ENCODE results near the gene RCN1.
"Not testable (repeated sequence)": the region's sequence is repeated elsewhere in the genome, so short reads cannot be mapped to it uniquely, and the experiment has no call there.

Gene RCN1

GRCh38 chr11:32118025-32118974 lies 27.4 kb downstream of the RCN1 start:
- H3K36me3 Mint-ChIP-seq: no peaks in the 10 kb centered on the region

GRCh38 chr11:32119139-32119538 lies 28.3 kb downstream of the RCN1 start:
- H3K27ac Mint-ChIP-seq, H3K9me3 Mint-ChIP-seq, H3K4me3 Mint-ChIP-seq, H3K4me1 Mint-ChIP-seq, H3K27me3 Mint-ChIP-seq, H3K36me3 Mint-ChIP-seq: not testable (repeated sequence)

More at GRCh38 chr11:32118025-32118974, 27.4 kb downstream of the RCN1 start:
- no peak overlapping the region for H3K4me3 Mint-ChIP-seq
- no peak overlapping the region for H3K27ac Mint-ChIP-seq
- H3K9me3 Mint-ChIP-seq: no peaks in the 10 kb centered on the region
- peaks cover 7% of the 10 kb centered on the region for H3K27me3 Mint-ChIP-seq
- H3K4me1 Mint-ChIP-seq: peaks cover 7% of the 10 kb centered on the region

GRCh38 chr11:32121012-32121411 lies 30.1 kb downstream of the RCN1 start:
- H3K36me3 Mint-ChIP-seq: no peaks in the 10 kb centered on the region
- H3K4me3 Mint-ChIP-seq: no peak overlapping the region
- no peaks in the 10 kb centered on the region for H3K9me3 Mint-ChIP-seq
- H3K27me3 Mint-ChIP-seq: peaks cover 15% of the 10 kb centered on the region
- no peak overlapping the region for H3K27ac Mint-ChIP-seq
- peaks cover 7% of the 10 kb centered on the region for H3K4me1 Mint-ChIP-seq

- Mint-ChIP-seq H3K9me3 (no peaks in the 10 kb centered on the region), H3K27me3 (peaks cover 17% of the 10 kb centered on the region), H3K27ac (no peak overlapping the region), H3K4me1 (peaks cover 7% of the 10 kb centered on the region), H3K36me3 (no peaks in the 10 kb centered on the region), H3K4me3 (no peak overlapping the region)
Observed at GRCh38 chr11:32122200-32122599, 31.3 kb downstream of the RCN1 start.

- Mint-ChIP-seq H3K4me3 (no peak overlapping the region), H3K27ac (no peak overlapping the region), H3K9me3 (peaks cover 6% of the 10 kb centered on the region), H3K36me3 (no peaks in the 10 kb centered on the region), H3K4me1 (no peaks in the 10 kb centered on the region), H3K27me3 (peaks cover 15% of the 10 kb centered on the region)
Observed at GRCh38 chr11:32131321-32131720, 40.4 kb downstream of the RCN1 start.

- Mint-ChIP-seq H3K27me3 (no peaks in the 10 kb centered on the region), H3K4me3 (no peak overlapping the region), H3K4me1 (no peaks in the 10 kb centered on the region), H3K9me3 (no peaks in the 10 kb centered on the region), H3K27ac (no peak overlapping the region), H3K36me3 (no peaks in the 10 kb centered on the region)
Observed at GRCh38 chr11:32136657-32137056, 45.8 kb downstream of the RCN1 start.

GRCh38 chr11:32137263-32137662 lies 46.4 kb downstream of the RCN1 start:
- H3K9me3 Mint-ChIP-seq: no peaks in the 10 kb centered on the region
- no peak overlapping the region for H3K27ac Mint-ChIP-seq
- no peak overlapping the region for H3K4me3 Mint-ChIP-seq
- H3K27me3 Mint-ChIP-seq: peaks cover 1% of the 10 kb centered on the region
- no peaks in the 10 kb centered on the region for H3K36me3 Mint-ChIP-seq
- no peaks in the 10 kb centered on the region for H3K4me1 Mint-ChIP-seq

- H3K4me1 Mint-ChIP-seq: no peaks in the 10 kb centered on the region
- no peaks in the 10 kb centered on the region for H3K9me3 Mint-ChIP-seq
- H3K27ac Mint-ChIP-seq: no peak overlapping the region
- H3K4me3 Mint-ChIP-seq: no peak overlapping the region
- peaks cover 1% of the 10 kb centered on the region for H3K27me3 Mint-ChIP-seq
- H3K36me3 Mint-ChIP-seq: no peaks in the 10 kb centered on the region
Observed at GRCh38 chr11:32137869-32138268, 47.0 kb downstream of the RCN1 start.

- Mint-ChIP-seq H3K9me3 (no peaks in the 10 kb centered on the region), H3K27ac (no peak overlapping the region), H3K4me1 (no peaks in the 10 kb centered on the region), H3K27me3 (peaks cover 3% of the 10 kb centered on the region), H3K4me3 (no peak overlapping the region), H3K36me3 (no peaks in the 10 kb centered on the region)
Observed at GRCh38 chr11:32138902-32139301, 48.0 kb downstream of the RCN1 start.

GRCh38 chr11:32139896-32140520 lies 49.1 kb downstream of the RCN1 start:
- Mint-ChIP-seq H3K27me3 (peaks cover 3% of the 10 kb centered on the region), H3K36me3 (no peaks in the 10 kb centered on the region), H3K4me1 (no peaks in the 10 kb centered on the region), H3K4me3 (no peak overlapping the region), H3K9me3 (no peaks in the 10 kb centered on the region), H3K27ac (no peak overlapping the region)

- H3K27ac Mint-ChIP-seq: no peak overlapping the region
Observed at GRCh38 chr11:32141745-32142546, 51.1 kb downstream of the RCN1 start.

GRCh38 chr11:32143378-32143777 lies 52.5 kb downstream of the RCN1 start:
- H3K36me3 Mint-ChIP-seq: no peaks in the 10 kb centered on the region
- no peak overlapping the region for H3K4me3 Mint-ChIP-seq
- no peaks in the 10 kb centered on the region for H3K9me3 Mint-ChIP-seq
- peaks cover 5% of the 10 kb centered on the region for H3K27me3 Mint-ChIP-seq
- H3K27ac Mint-ChIP-seq: no peak overlapping the region
- no peaks in the 10 kb centered on the region for H3K4me1 Mint-ChIP-seq

More at GRCh38 chr11:32141745-32142546, 51.1 kb downstream of the RCN1 start:
- Mint-ChIP-seq H3K27me3 (peaks cover 5% of the 10 kb centered on the region), H3K4me3 (no peak overlapping the region), H3K9me3 (no peaks in the 10 kb centered on the region), H3K36me3 (no peaks in the 10 kb centered on the region), H3K4me1 (no peaks in the 10 kb centered on the region)

- Mint-ChIP-seq H3K27me3 (peaks cover 12% of the 10 kb centered on the region), H3K27ac (no peak overlapping the region)
Observed at GRCh38 chr11:32145282-32145681, 54.4 kb downstream of the RCN1 start.

GRCh38 chr11:32148895-32149294 lies 58.0 kb downstream of the RCN1 start:
- Mint-ChIP-seq H3K36me3 (no peaks in the 10 kb centered on the region), H3K9me3 (no peaks in the 10 kb centered on the region), H3K4me1 (no peaks in the 10 kb centered on the region), H3K4me3 (no peak overlapping the region), H3K27me3 (peaks cover 13% of the 10 kb centered on the region), H3K27ac (no peak overlapping the region)

More at GRCh38 chr11:32145282-32145681, 54.4 kb downstream of the RCN1 start:
- Mint-ChIP-seq H3K36me3 (no peaks in the 10 kb centered on the region), H3K4me1 (no peaks in the 10 kb centered on the region), H3K9me3 (no peaks in the 10 kb centered on the region), H3K4me3 (no peak overlapping the region)

- Mint-ChIP-seq H3K27me3 (peaks cover 13% of the 10 kb centered on the region), H3K27ac (no peak overlapping the region), H3K4me3 (no peak overlapping the region), H3K4me1 (no peaks in the 10 kb centered on the region), H3K9me3 (no peaks in the 10 kb centered on the region), H3K36me3 (no peaks in the 10 kb centered on the region)
Observed at GRCh38 chr11:32149748-32150147, 58.9 kb downstream of the RCN1 start.

Measured in activated naive CD4-positive, alpha-beta T cell treated with anti-CD3 and anti-CD28 coated beads, Interleukin-2, amount 50 U/mL, for 24 hours (primary cell).